ENCODE data around the gene DOCK2.
"Not testable (repeated sequence)": the region's sequence is repeated elsewhere in the genome, so short reads cannot be mapped to it uniquely, and the experiment has no call there.

DOCK2 gene

GRCh38 chr5:169760229-169760628 lies 123.2 kb downstream of the DOCK2 start:
- ATAC-seq = no peak

- ATAC-seq = no peak
Measured at GRCh38 chr5:169762338-169763095, 125.4 kb downstream of the DOCK2 start.

GRCh38 chr5:169763376-169764017 lies 126.4 kb downstream of the DOCK2 start:
- ATAC-seq = no peak

- no peak for ATAC-seq
Measured at GRCh38 chr5:169764018-169764378, 126.9 kb downstream of the DOCK2 start.

GRCh38 chr5:169765176-169765996 lies 128.3 kb downstream of the DOCK2 start:
- ATAC-seq = no peak

- not testable (repeated sequence) for ATAC-seq
Measured at GRCh38 chr5:169766943-169767342, 129.9 kb downstream of the DOCK2 start.

- ATAC-seq = no peak
Measured at GRCh38 chr5:169767938-169768337, 130.9 kb downstream of the DOCK2 start.

- no peak for ATAC-seq
Measured at GRCh38 chr5:169768416-169768815, 131.3 kb downstream of the DOCK2 start.

- ATAC-seq = no peak
Measured at GRCh38 chr5:169770109-169770508, 133.0 kb downstream of the DOCK2 start.

- no peak for ATAC-seq
Measured at GRCh38 chr5:169772256-169772655, 135.2 kb downstream of the DOCK2 start.

GRCh38 chr5:169772688-169773087 lies 135.6 kb downstream of the DOCK2 start:
- ATAC-seq = no peak

GRCh38 chr5:169777159-169777558 lies 140.1 kb downstream of the DOCK2 start:
- no peak for ATAC-seq

- no peak for ATAC-seq
Measured at GRCh38 chr5:169778622-169779596, 141.8 kb downstream of the DOCK2 start.

- no peak for ATAC-seq
Measured at GRCh38 chr5:169781420-169782345, 144.6 kb downstream of the DOCK2 start.

GRCh38 chr5:169785771-169786618 lies 148.9 kb downstream of the DOCK2 start:
- ATAC-seq = no peak

GRCh38 chr5:169788168-169788567 lies 151.1 kb downstream of the DOCK2 start:
- ATAC-seq = no peak

GRCh38 chr5:169789417-169789940 lies 152.4 kb downstream of the DOCK2 start:
- no peak for ATAC-seq

- no peak for ATAC-seq
Measured at GRCh38 chr5:169791251-169791650, 154.2 kb downstream of the DOCK2 start.

- ATAC-seq = no peak
Measured at GRCh38 chr5:169795338-169795737, 158.3 kb downstream of the DOCK2 start.

- no peak for ATAC-seq
Measured at GRCh38 chr5:169796731-169797130, 159.7 kb downstream of the DOCK2 start.

Data from activated CD4-positive, CD25-positive, alpha-beta regulatory T cell treated with anti-CD3 and anti-CD28 coated beads, Interleukin-2, amount 50 U/mL, for 24 hours (primary cell).